Activated CD4-positive, alpha-beta T cell treated with anti-CD3 and anti-CD28 coated beads, Interleukin-2, amount 50 U/mL, for 48 hours (primary cell): Measurements from ENCODE around the gene DTWD2.
A peak's percentile ranks its signal among the peaks of the same experiment; 100 is the strongest.
"Not testable (repeated sequence)": the region's sequence is repeated elsewhere in the genome, so short reads cannot be mapped to it uniquely, and the experiment has no call there.

Source experiments
- DNase-seq, 2 experiments: peaks; one replicate each; pipeline ENCODE4 v3.0.0-alpha.2; 2020

DTWD2 gene

DNA sequence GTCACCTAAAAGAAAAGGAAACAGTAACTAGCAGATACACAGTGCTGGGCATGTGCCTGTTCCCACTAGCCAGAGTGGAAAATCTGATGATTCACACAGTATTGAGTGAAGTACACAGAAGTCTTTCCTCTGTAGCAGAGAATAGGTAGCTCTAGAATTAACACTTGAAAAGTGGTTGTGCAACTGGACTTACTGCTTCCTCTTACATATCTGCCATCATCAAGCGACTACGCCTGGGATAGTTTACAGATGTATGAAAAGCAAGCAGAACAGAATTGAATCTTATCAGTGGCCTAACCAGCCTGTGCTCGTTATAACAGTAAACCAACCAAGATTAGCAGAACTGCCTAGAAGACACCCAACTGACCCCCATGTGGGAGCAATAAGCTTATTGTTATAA lies 130.6 kb downstream of the DTWD2 start:
- no peak for DNase-seq

DNA sequence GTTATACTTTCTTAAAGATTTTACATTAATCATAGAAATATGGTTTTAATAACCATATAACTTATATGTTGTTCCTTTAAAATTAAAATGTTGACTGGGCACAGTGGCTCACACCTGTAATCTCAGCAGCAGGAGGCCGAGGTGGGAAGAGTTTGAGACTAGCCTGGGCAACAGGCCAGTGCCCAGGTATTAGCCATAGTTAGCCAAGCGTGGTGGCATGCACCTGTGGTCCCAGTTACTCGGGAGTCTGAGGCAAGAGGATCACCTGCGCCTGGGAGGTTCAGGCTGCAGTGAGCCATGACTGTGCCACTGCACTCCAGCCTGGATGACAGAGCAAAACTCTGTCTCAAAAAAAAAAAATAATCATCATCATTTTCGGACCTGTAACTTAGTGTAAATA lies 133.5 kb downstream of the DTWD2 start:
- no peak for DNase-seq

DNA sequence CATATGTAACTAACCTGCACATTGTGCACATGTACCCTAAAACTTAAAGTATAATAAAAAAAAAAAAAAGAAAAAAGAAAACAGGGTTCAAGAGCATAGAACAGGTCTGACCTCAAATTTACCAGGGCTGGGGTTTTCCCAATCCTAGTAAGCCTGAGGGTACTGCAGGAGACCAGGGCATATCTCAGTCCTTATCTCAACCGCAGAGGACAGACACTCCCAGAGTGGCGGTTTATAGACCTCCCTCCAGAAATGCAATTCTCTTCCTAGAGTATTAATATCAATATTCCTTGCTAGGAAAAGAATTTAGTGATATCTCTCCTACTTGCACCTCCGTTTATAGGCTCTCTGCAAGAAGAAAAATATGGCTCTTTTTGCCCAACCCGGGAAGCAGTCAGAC lies 136.6 kb downstream of the DTWD2 start:
- not testable (repeated sequence) for DNase-seq

GRCh38 chr5:118849507-118849906 lies 138.8 kb downstream of the DTWD2 start:
- DNase-seq: not testable (repeated sequence)

GRCh38 chr5:118844351-118844750 lies 144.0 kb downstream of the DTWD2 start:
- no peak for DNase-seq

GRCh38 chr5:118834710-118835109 lies 153.6 kb downstream of the DTWD2 start:
- no peak for DNase-seq

DNA sequence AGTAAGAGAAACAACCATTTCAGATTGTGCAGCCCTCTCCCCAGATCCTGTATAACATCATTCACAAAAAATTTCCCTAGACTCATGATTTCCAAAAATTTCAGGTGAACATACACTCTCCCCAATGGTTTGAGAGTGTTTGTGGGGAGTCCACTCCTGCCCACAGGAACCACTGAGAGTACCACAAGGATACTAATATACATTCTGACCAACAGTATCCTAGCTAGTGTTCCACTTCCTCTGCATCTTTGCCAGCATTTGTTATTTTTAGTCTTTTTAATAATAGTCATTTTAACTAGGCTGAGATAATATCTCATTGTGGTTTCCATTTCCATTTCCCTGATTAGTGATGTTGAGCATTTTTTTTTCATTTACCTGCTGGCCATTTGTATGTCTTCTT lies 155.4 kb downstream of the DTWD2 start:
- DNase-seq: no peak

GRCh38 chr5:118825226-118825625 lies 163.1 kb downstream of the DTWD2 start:
- DNase-seq: no peak

DNA sequence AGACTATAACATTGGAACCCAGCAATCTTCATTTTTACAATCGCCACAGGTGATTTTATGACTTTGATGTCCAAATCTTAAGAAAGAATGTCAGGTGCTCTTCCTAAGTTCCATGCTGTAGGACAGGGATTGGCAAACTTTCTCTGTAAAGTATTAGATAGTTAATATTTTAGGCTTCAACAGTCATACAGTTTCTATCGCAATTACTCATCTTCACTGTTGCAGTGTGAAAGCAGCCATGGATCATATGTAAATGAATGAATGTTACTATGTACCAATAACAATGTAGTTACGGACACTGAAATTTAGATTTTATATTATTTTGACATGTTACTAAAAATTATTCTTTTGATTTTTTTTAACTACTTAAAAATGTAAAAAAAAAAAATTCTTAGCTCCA lies 169.7 kb downstream of the DTWD2 start:
- DNase-seq: no peak

DNA sequence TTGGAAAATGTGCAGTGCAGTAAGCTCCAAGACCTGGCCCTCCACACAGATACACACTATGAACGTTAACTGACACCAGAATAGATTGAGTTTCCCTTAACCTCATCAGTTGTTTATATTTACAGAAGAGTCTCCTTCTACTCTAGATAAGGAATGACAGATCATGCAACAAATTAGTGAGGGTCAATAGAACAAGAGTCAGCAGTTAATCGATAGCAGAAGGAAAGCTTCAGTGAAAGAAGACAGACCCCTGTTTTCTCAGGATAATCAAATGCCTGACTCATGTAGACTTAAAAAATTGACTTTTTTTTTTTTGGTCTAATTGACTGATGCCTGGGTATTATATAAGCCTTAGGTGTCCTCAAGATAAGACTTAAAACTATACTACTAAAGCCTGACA lies 179.9 kb downstream of the DTWD2 start:
- DNase-seq: no peak

GRCh38 chr5:118806571-118806970 lies 181.8 kb downstream of the DTWD2 start:
- DNase-seq: no peak

- DNase-seq: no peak
Observed at GRCh38 chr5:118802335-118802734, 186.0 kb downstream of the DTWD2 start.

GRCh38 chr5:118796081-118796480 lies 192.3 kb downstream of the DTWD2 start:
- DNase-seq: no peak

DNA sequence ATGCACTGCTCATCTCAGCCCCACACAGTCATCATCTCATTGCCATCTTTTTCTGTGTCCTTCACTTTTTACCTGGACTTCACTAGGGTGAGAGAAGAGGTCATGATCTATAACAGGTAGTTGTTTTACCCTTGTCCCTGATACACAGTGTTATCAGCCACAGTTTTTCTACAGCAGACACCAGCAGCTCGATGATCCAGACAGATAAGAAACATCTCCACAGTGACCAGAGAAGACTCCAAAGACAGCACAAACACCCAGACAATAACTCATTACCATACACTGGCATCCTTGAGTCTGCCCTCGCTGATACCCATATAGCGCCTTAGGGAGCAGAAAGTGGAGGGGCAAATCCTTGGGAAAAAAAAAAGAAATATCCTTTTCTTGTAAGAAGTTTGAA lies 194.1 kb downstream of the DTWD2 start:
- DNase-seq: no peak

DNA sequence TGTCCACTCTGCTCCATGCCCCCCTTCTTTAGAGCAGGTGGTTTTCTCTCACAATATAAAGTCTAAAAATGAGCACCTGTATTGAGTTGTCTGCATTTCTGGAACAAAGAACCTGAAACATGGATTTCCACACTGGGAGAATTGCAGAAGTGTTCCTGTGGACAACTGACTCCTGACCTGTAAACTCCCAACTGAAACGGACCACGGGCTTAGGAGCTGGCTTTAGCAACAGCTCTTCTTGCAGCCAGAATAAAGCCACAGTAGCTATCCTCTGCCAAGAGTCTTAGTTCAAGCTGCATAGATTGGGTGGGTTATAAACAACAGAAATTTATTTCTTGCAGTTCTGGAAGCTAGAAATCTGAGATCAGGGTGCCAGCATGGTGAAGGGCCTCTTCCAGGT lies 194.7 kb downstream of the DTWD2 start:
- no peak for DNase-seq

GRCh38 chr5:118793091-118793490 lies 195.3 kb downstream of the DTWD2 start:
- no peak for DNase-seq

DNA sequence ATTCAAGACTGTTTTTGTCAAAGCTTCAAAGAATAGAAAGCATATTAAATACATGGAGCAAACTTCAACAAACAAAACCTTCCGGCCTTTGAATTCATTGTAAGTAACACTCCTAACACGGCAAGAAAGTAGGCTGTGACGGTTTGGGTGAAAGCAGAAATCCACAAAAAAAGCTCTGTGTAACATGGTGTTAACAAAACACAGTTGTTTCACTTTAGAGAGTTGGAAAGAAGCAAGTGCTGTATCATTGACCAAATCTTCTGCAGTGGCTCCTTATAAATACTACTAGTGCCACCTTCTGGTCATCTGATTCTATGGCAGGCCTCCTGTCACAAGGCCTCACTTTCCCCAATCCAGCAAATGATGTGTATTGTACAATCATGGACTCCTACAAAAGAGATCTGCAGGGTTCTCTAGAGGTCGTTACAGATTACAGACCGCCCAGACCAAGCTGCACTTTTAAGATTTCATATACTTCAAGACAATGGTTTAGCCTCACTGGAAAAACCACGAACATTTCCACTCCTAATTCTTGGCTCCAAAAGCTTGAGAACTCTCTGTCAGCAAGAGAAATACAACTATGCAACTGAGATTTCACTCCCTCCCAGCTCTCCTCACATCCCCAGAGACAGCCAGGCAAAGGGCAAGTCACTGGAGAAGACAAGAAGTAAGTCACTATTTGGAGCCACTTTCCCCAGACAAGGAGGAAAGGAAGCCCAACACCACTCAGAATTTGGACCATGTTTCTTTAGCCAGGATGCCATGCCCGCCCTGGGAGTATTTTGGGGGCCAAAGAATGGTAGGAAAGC lies 196.2 kb downstream of the DTWD2 start:
- DNase-seq: peak; percentile 5 to 7

- no peak for DNase-seq
Observed at GRCh38 chr5:118789366-118789765, 199.0 kb downstream of the DTWD2 start.

GRCh38 chr5:118788351-118788750 lies 200.0 kb downstream of the DTWD2 start:
- no peak for DNase-seq
